Measurements from ENCODE around the gene APOA4. TPM values are rescaled to one million over a fixed set of nuclear protein-coding genes. Genes with fewer than 3 reads are reported as not detected.
"Not testable (repeated sequence)": the region's sequence is repeated elsewhere in the genome, so short reads cannot be mapped to it uniquely, and the experiment has no call there.

APOA4 gene
- total RNA-seq, 4 donors from 2014 or later, result 0.34 to 3.9 (median 2.3) TPM; not detected in 1

GRCh38 chr11:116811194-116811593 lies 11.9 kb downstream of the APOA4 start:
- 73% methylated on average over 3 of the region's 3 CpGs for WGBS
- Histone ChIP-seq H3K36me3 (no peaks in the 10 kb centered on the region), H3K27me3 (peaks cover 3% of the 10 kb centered on the region), H3K9me3 (no peaks in the 10 kb centered on the region), H3K4me3 (no peak overlapping the region), H3K27ac (no peak overlapping the region), H3K4me1 (no peaks in the 10 kb centered on the region)
- no peak for TF ChIP-seq EP300 (IDR thresholded peaks at IDR 0.05)
- no peak for TF ChIP-seq POLR2AphosphoS5 (IDR thresholded peaks at IDR 0.05)
- TF ChIP-seq CTCF (IDR thresholded peaks at IDR 0.05), result no peak
- TF ChIP-seq POLR2A (IDR thresholded peaks at IDR 0.05), result no peak
- no peak for DNase-seq (ENCODE audit: low spot score in 2 of 2)

GRCh38 chr11:116808262-116809175 lies 14.6 kb downstream of the APOA4 start:
- no peak overlapping the region for H3K27ac ChIP-seq
- TF ChIP-seq EP300 (IDR thresholded peaks at IDR 0.05) (no peak), POLR2AphosphoS5 (IDR thresholded peaks at IDR 0.05) (no peak), POLR2A (IDR thresholded peaks at IDR 0.05) (no peak), CTCF (IDR thresholded peaks at IDR 0.05) (no peak)
- no peak for DNase-seq (ENCODE audit: low spot score in 2 of 2)
- peaks cover 3% of the 10 kb centered on the region for H3K27me3 ChIP-seq
- H3K9me3 ChIP-seq, result no peaks in the 10 kb centered on the region
- H3K4me1 ChIP-seq, result no peaks in the 10 kb centered on the region
- WGBS, result 74% methylated on average over 14 of the region's 14 CpGs
- no peak overlapping the region for H3K4me3 ChIP-seq
- no peaks in the 10 kb centered on the region for H3K36me3 ChIP-seq

GRCh38 chr11:116807601-116808261 lies 15.4 kb downstream of the APOA4 start:
- no peak overlapping the region for H3K27ac ChIP-seq
- no peaks in the 10 kb centered on the region for H3K4me1 ChIP-seq
- H3K9me3 ChIP-seq, result no peaks in the 10 kb centered on the region
- H3K36me3 ChIP-seq, result no peaks in the 10 kb centered on the region
- peaks cover 3% of the 10 kb centered on the region for H3K27me3 ChIP-seq
- 90% methylated on average over 6 of the region's 6 CpGs for WGBS
- no peak overlapping the region for H3K4me3 ChIP-seq
- no peak for DNase-seq (ENCODE audit: low spot score in 2 of 2)
- TF ChIP-seq POLR2A (IDR thresholded peaks at IDR 0.05) (no peak), EP300 (IDR thresholded peaks at IDR 0.05) (no peak), CTCF (IDR thresholded peaks at IDR 0.05) (no peak), POLR2AphosphoS5 (IDR thresholded peaks at IDR 0.05) (no peak)

- Histone ChIP-seq H3K36me3 (no peaks in the 10 kb centered on the region), H3K9me3 (no peaks in the 10 kb centered on the region), H3K27ac (no peak overlapping the region), H3K27me3 (peaks cover 3% of the 10 kb centered on the region), H3K4me1 (no peaks in the 10 kb centered on the region), H3K4me3 (no peak overlapping the region)
- 59% methylated on average over 3 of the region's 3 CpGs for WGBS
- TF ChIP-seq POLR2AphosphoS5 (IDR thresholded peaks at IDR 0.05) (no peak), EP300 (IDR thresholded peaks at IDR 0.05) (no peak), POLR2A (IDR thresholded peaks at IDR 0.05) (no peak), CTCF (IDR thresholded peaks at IDR 0.05) (no peak)
- no peak for DNase-seq (ENCODE audit: low spot score in 2 of 2)
These were observed 19.1 kb downstream of the APOA4 start for GRCh38 chr11:116804001-116804400.

- not testable (repeated sequence) for H3K4me1 ChIP-seq; DNase-seq (ENCODE audit: low spot score in 2 of 2); H3K4me3 ChIP-seq; H3K27ac ChIP-seq; H3K36me3 ChIP-seq; H3K27me3 ChIP-seq; H3K9me3 ChIP-seq
These were observed 21.4 kb downstream of the APOA4 start for GRCh38 chr11:116801662-116802061.

Measured in suprapubic skin (tissue), 4 donors.